HG03280 (cell line): ENCODE results near the gene MED22.
"Not testable (repeated sequence)": the region's sequence is repeated elsewhere in the genome, so short reads cannot be mapped to it uniquely, and the experiment has no call there.

ENCODE experiments used
- ATAC-seq: cut with Tn5 transposase; IDR thresholded peaks from one replicate; pipeline ENCODE4 v1.9.1; 2021; ENCODE audit warnings: mild to moderate bottlenecking, moderate library complexity; ENCODE audit not compliant: unreplicated experiment

The MED22 gene

GRCh38 chr9:133307301-133307700 lies 40.6 kb downstream of the MED22 start:
- ATAC-seq, result no peak

- no peak for ATAC-seq
These were observed 41.4 kb downstream of the MED22 start for GRCh38 chr9:133306242-133307204.

DNA sequence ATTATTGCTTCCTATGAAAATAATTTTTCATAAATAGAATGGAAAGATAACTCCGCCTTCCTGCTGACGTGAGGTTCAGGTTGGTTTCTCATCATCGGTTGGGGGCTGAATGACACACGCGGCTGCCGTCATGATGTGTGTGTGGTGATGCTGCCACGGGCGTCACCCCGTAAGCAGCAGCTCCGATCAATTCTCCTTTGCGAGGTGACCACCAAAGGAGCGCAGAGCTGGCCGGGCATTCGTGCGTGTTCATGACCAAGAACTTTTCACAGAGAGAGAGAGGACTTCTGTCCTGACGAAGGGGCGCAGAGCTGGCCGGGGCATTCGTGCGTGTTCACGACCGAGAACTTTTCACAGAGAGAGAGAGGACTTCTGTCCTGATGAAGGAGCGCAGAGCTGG lies 42.2 kb downstream of the MED22 start:
- no peak for ATAC-seq

GRCh38 chr9:133304477-133305377 lies 43.2 kb downstream of the MED22 start:
- ATAC-seq, result no peak

DNA sequence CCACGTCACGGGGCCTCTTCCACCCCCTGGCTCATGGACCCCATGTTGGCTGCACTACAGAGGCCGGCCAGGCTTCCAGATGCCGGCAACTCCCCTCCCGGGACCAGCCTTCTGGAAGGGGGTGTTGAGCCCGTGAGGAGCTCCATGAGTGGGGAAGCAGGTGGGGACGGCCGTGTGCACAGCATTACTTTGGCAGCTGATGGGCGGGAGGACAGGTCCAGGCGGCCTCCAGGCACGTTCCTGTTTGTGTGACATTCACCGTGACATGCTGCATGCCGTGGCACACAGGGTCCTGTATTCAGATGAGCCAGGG lies 43.8 kb downstream of the MED22 start:
- ATAC-seq, result no peak

DNA sequence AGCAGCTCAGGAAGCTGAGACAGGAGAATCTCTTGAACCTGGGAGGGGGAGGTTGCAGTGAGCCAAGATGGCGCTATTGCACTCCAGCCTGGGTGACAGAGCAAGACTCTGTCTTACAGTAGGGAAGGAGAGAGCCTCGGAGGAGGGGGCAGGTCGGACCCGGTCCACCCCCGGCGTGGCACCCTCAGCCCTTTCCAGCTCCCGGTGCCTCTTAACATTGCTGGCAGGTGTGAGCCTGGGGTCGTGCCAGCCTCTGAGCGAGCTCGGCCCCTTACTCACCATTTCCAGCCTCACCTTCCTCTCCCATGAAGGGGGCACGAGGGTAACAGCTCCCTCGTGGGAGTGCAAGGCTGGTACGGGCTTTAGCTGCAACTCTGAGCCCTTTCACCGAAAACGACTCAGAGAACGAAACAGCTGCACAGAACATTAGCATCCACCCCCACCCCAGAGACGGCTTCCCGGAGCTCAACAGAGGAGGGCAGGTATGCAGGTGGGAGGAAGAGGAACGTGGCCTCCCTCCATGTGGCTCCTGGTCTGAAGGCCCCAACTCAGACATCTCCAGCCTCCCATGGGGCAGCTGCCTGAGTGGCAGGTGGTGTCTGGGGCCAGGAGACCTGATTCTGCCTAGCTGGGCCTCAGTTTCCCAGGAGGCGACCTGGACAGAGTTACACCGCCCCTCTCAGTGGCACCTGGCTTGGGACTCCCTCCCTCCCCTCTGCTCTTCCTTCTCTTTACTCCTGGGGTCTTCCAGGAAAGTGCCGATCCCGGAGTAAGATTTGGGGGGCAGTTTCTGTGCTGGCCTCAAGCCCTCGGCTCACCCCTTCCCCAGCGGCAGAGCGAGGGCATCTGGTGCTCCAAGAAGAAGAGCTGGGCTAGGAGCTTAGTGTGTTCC lies 44.4 kb downstream of the MED22 start:
- no peak for ATAC-seq

DNA sequence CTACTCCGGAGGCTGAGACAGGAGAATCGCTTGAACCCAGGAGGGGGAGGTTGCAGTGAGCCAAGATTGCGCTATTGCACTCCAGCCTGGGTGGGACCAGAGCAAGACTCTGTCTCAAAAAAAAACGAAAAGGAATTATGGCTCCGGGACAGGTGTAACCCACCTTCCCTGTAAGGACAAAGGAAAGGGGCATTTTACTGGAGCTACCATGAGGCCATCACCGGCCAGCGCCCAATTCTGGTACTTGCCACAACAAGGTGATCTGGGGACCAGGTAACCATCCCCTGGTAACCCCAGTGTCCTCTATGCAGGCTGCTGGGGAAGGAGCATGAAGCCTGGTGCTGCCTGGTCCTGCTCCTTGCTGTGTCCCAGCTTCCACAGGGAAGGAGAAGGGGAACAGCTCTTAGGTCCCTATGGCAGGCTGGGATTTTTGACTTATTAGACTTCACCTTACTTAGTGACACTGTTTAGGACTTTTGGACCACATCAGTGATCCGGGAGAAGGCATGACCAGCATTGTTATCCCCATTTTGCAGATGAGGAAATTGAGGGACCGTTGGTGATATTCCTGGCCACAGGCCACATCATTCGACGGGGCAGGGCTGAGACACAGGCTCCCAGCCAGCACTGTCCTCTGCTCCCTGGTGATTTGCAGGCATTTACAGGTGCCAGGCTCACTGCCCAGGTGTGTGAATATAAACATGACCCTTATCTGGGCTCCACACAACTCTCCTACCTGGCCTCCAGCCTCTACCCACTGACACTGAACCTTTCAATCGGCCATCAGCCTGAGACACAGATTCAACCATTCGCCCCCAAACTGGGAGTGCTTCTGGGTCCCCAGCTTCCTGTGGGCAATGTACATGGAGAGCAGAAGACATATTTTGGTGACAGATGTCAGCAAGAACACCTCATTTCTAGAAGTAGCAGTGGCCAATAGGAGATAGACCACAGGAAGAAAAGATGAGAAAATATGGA lies 46.4 kb downstream of the MED22 start:
- no peak for ATAC-seq

- ATAC-seq, result not testable (repeated sequence)
These were observed 47.9 kb downstream of the MED22 start for GRCh38 chr9:133299996-133300395.

GRCh38 chr9:133294257-133294656 lies 53.7 kb downstream of the MED22 start:
- no peak for ATAC-seq

- no peak for ATAC-seq
These were observed 57.1 kb downstream of the MED22 start for GRCh38 chr9:133290751-133291302.
